Hepatocyte (in vitro differentiated cells): ENCODE measurements around the gene CASKIN1. TPM values are rescaled to one million over a fixed set of nuclear protein-coding genes. Genes with fewer than 3 reads are reported as not detected.

Experiments
- DNase-seq: peaks from one replicate; pipeline ENCODE4 v3.0.0-alpha.2; 2016; ENCODE audit warnings: low spot score
- H2AFZ ChIP-seq: fragments of 200-600 bp; sonication (generic); 2 replicates; pipeline ENCODE4 v1.6.0; 2016; ENCODE audit warnings: antibody characterized with exemption, mild to moderate bottlenecking
- H3K27ac ChIP-seq: fragments of 200-600 bp; sonication (generic); 2 replicates; pipeline ENCODE4 v1.5.1; 2016; ENCODE audit warnings: mild to moderate bottlenecking
- H3K27me3 ChIP-seq: fragments of 200-600 bp; sonication (generic); 2 replicates; pipeline ENCODE4 v1.6.1; 2016
- H3K36me3 ChIP-seq: fragments of 200-600 bp; sonication (generic); replicated peaks from 2 replicates; pipeline ENCODE4 v1.5.1; 2016; ENCODE audit warnings: low read depth; ENCODE audit not compliant: insufficient read depth
- H3K4me1 ChIP-seq: fragments of 200-600 bp; sonication (generic); 2 replicates; pipeline ENCODE4 v1.5.1; 2016; ENCODE audit warnings: mild to moderate bottlenecking, moderate library complexity; ENCODE audit not compliant: insufficient read depth
- H3K4me2 ChIP-seq: fragments of 200-600 bp; sonication (generic); 2 replicates; pipeline ENCODE4 v1.6.0; 2016
- H3K4me3 ChIP-seq: fragments of 200-600 bp; sonication (generic); 2 replicates; pipeline ENCODE4 v1.5.1; 2016; ENCODE audit warnings: mild to moderate bottlenecking
- H3K79me2 ChIP-seq: fragments of 200-600 bp; sonication (generic); 2 replicates; pipeline ENCODE4 v1.6.0; 2017; ENCODE audit warnings: mild to moderate bottlenecking
- H3K9me2 ChIP-seq: fragments of 200-600 bp; sonication (generic); replicated peaks from 2 replicates; pipeline ENCODE4 v1.6.0; 2017; ENCODE audit warnings: mild to moderate bottlenecking; ENCODE audit not compliant: insufficient read depth
- H3K9me3 ChIP-seq: fragments of 200-600 bp; sonication (generic); 2 replicates; pipeline ENCODE4 v1.5.1; 2016; ENCODE audit warnings: low read depth, mild to moderate bottlenecking
- H4K20me1 ChIP-seq: fragments of 200-600 bp; sonication (generic); 2 replicates; pipeline ENCODE4 v1.6.0; 2016; ENCODE audit warnings: mild to moderate bottlenecking; ENCODE audit not compliant: insufficient read depth, poor library complexity, severe bottlenecking
- EZH2 ChIP-seq: fragments of 200-600 bp; sonication (generic); IDR thresholded peaks from 2 replicates; pipeline ENCODE4 v1.6.1; 2016; ENCODE audit warnings: antibody characterized with exemption, mild to moderate bottlenecking, borderline replicate concordance
- EZH2phosphoT487 ChIP-seq: fragments of 200-600 bp; sonication (generic); IDR thresholded peaks from one replicate; pipeline ENCODE4 v1.6.1; 2018; ENCODE audit warnings: antibody characterized with exemption, mild to moderate bottlenecking, low read depth, moderate library complexity; ENCODE audit not compliant: unreplicated experiment, severe bottlenecking
- WGBS: methylation state at CpG from one replicate; pipeline ENCODE4 v1.1.6; 2016; ENCODE audit warnings: low lambda C conversion rate; ENCODE audit errors: missing lambda C conversion rate; 5-methylcytosine and 5-hydroxymethylcytosine counted together
- polyA plus RNA-seq: library from polyadenylated mRNA; unstranded; fragments of >200 nt; fragmentation: Nextera tagmentation; extraction: Ambion mirVana; gene quantifications from 2 replicates; pipeline ENCODE4 v1.2.1, GENCODE V29; 2016
- total RNA-seq: library from RNA; depleted of rRNA; stranded (reverse); fragments of >200 nt; gene quantifications from 2 replicates; pipeline ENCODE4 v1.2.3, GENCODE V29; 2014
- TF ChIP-seq, protein P1 (sequence below): fragments of 200-600 bp; sonication (generic); IDR thresholded peaks from 2 replicates; pipeline ENCODE4 v1.5.1; 2016; ENCODE audit warnings: antibody characterized with exemption, mild to moderate bottlenecking; ENCODE audit not compliant: poor library complexity

The CASKIN1 gene
- total and polyA plus RNA-seq, 2 experiments from 2014 or later = 0.47 to 1.7 TPM

DNA sequence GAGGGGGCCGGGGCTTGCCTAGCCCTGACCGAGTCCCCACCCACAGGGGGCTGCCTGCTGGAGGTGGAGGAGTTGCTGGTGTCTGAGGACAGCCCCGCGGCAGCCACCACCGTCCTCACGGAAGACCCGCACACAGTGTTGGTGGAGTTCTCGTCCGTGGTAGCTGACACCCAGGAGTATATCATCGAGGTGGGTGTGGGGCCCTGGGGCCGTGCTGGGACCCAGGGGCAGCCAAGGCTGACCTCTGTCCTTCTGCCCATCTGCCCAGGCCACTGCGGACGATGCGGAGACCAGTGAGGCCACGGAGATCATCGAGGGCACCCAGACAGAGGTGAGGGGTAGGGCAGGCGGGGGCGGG, 38.4 kb upstream of the CASKIN1 start:
- WGBS = 95% methylated on average over 17 of the region's 18 CpGs
- H3K4me3 ChIP-seq = no peak overlapping the region
- DNase-seq = no peak
- no peak overlapping the region for H3K27ac ChIP-seq
- H3K79me2 ChIP-seq = no peaks in the 10 kb centered on the region
- no peaks in the 10 kb centered on the region for H3K9me2 ChIP-seq
- peaks cover 26% of the 10 kb centered on the region for H3K27me3 ChIP-seq
- no peaks in the 10 kb centered on the region for H3K9me3 ChIP-seq
- peaks cover 14% of the 10 kb centered on the region for H4K20me1 ChIP-seq
- no peak overlapping the region for H2AFZ ChIP-seq
- H3K4me1 ChIP-seq = peaks cover 16% of the 10 kb centered on the region
- TF ChIP-seq, protein P1, sequence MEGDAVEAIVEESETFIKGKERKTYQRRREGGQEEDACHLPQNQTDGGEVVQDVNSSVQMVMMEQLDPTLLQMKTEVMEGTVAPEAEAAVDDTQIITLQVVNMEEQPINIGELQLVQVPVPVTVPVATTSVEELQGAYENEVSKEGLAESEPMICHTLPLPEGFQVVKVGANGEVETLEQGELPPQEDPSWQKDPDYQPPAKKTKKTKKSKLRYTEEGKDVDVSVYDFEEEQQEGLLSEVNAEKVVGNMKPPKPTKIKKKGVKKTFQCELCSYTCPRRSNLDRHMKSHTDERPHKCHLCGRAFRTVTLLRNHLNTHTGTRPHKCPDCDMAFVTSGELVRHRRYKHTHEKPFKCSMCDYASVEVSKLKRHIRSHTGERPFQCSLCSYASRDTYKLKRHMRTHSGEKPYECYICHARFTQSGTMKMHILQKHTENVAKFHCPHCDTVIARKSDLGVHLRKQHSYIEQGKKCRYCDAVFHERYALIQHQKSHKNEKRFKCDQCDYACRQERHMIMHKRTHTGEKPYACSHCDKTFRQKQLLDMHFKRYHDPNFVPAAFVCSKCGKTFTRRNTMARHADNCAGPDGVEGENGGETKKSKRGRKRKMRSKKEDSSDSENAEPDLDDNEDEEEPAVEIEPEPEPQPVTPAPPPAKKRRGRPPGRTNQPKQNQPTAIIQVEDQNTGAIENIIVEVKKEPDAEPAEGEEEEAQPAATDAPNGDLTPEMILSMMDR = no peak
- TF ChIP-seq EZH2phosphoT487 (no peak), EZH2 (no peak)
- no peaks in the 10 kb centered on the region for H3K36me3 ChIP-seq
- no peak overlapping the region for H3K4me2 ChIP-seq

GRCh38 chr16:2233872-2234812, 37.7 kb upstream of the CASKIN1 start:
- peaks cover 14% of the 10 kb centered on the region for H4K20me1 ChIP-seq
- H2AFZ ChIP-seq = no peak overlapping the region
- no peaks in the 10 kb centered on the region for H3K36me3 ChIP-seq
- no peaks in the 10 kb centered on the region for H3K9me2 ChIP-seq
- H3K4me3 ChIP-seq = no peak overlapping the region
- H3K4me2 ChIP-seq = no peak overlapping the region
- TF ChIP-seq EZH2 (no peak), EZH2phosphoT487 (no peak)
- TF ChIP-seq, protein P1 = no peak
- H3K4me1 ChIP-seq = peaks cover 16% of the 10 kb centered on the region
- 98% methylated on average over 43 of the region's 51 CpGs for WGBS
- no peaks in the 10 kb centered on the region for H3K9me3 ChIP-seq
- peaks cover 26% of the 10 kb centered on the region for H3K27me3 ChIP-seq
- no peak for DNase-seq
- H3K27ac ChIP-seq = no peak overlapping the region
- no peaks in the 10 kb centered on the region for H3K79me2 ChIP-seq

GRCh38 chr16:2233046-2233775, 36.8 kb upstream of the CASKIN1 start:
- Histone ChIP-seq H3K79me2 (no peaks in the 10 kb centered on the region), H2AFZ (no peak overlapping the region), H3K36me3 (no peaks in the 10 kb centered on the region), H3K4me2 (no peak overlapping the region), H3K27me3 (peaks cover 26% of the 10 kb centered on the region), H3K9me2 (no peaks in the 10 kb centered on the region), H3K27ac (no peak overlapping the region), H3K9me3 (no peaks in the 10 kb centered on the region), H3K4me3 (no peak overlapping the region), H3K4me1 (peaks cover 16% of the 10 kb centered on the region), H4K20me1 (peaks cover 14% of the 10 kb centered on the region)
- 97% methylated on average over 26 of the region's 28 CpGs for WGBS
- no peak for TF ChIP-seq EZH2
- TF ChIP-seq EZH2phosphoT487 = no peak
- TF ChIP-seq, protein P1 = no peak
- DNase-seq = no peak
